Nephron (organoid): Measurements from ENCODE around the gene HTR1B.

ENCODE experiments used
- H3K27ac Mint-ChIP-seq, 3 experiments: 2 replicates each; pipeline ENCODE4 v1.8.0; 2020; ENCODE audit warnings: mixed read lengths in 3 of 3, mild to moderate bottlenecking in 2 of 3, moderate library complexity in 1 of 3
- H3K27me3 Mint-ChIP-seq: 2 replicates; pipeline ENCODE4 v1.8.0; 2021; ENCODE audit warnings: low read depth, mild to moderate bottlenecking, moderate library complexity, mixed read lengths
- H3K36me3 Mint-ChIP-seq: 2 replicates; pipeline ENCODE4 v1.8.0; 2020; ENCODE audit warnings: low read depth, mixed read lengths
- H3K4me1 Mint-ChIP-seq: 2 replicates; pipeline ENCODE4 v1.8.0; 2020; ENCODE audit warnings: mixed read lengths
- H3K4me3 Mint-ChIP-seq, 3 experiments: 2 replicates each; pipeline ENCODE4 v1.8.0; 2020; ENCODE audit warnings: mild to moderate bottlenecking in 3 of 3, mixed read lengths in 3 of 3, moderate library complexity in 2 of 3
- H3K9me3 Mint-ChIP-seq: 2 replicates; pipeline ENCODE4 v1.8.0; 2020; ENCODE audit warnings: mixed read lengths
- TF ChIP-seq, protein P1 (sequence below), 3 experiments: fragments of 200-600 bp; sonication (generic); IDR thresholded peaks; one replicate each; pipeline ENCODE4 v1.5.0; 2021; ENCODE audit warnings: antibody characterized with exemption in 3 of 3; ENCODE audit not compliant: unreplicated experiment in 3 of 3

Gene HTR1B

DNA sequence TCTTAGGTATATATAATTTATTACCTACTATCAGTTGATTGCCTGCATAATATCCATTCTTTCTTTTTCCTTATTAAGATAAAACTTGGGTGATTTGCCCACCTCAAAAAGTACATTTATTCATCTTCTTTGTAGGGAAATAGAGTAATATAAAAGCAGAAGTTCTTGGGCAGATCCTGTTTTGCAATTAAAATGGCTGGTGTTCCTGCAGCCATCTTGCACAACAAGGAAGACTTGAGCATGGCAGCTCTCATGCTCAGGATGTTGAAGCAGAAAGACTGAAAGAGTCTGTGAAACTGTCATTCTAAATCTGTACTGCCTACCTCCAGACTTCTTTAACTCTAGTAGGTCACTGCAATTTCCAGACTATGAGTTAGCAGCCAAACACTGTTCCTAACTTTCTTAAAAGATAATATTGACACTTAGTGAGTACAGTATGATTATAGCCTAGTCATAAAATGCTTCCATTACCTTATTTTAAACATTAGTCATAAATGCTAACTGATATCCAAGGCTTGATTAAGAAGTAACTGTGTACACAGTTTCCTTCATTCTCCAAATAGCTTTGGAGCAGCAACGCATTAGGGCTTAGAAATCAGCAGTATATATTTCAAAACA is 24.6 kb upstream of the HTR1B start:
- TF ChIP-seq, protein P1, sequence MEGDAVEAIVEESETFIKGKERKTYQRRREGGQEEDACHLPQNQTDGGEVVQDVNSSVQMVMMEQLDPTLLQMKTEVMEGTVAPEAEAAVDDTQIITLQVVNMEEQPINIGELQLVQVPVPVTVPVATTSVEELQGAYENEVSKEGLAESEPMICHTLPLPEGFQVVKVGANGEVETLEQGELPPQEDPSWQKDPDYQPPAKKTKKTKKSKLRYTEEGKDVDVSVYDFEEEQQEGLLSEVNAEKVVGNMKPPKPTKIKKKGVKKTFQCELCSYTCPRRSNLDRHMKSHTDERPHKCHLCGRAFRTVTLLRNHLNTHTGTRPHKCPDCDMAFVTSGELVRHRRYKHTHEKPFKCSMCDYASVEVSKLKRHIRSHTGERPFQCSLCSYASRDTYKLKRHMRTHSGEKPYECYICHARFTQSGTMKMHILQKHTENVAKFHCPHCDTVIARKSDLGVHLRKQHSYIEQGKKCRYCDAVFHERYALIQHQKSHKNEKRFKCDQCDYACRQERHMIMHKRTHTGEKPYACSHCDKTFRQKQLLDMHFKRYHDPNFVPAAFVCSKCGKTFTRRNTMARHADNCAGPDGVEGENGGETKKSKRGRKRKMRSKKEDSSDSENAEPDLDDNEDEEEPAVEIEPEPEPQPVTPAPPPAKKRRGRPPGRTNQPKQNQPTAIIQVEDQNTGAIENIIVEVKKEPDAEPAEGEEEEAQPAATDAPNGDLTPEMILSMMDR (IDR thresholded peaks at IDR 0.05; ENCODE audit: unreplicated experiment in 3 of 3) = no peak
- Mint-ChIP-seq H3K4me1 (no peaks in the 10 kb centered on the region), H3K36me3 (no peaks in the 10 kb centered on the region), H3K9me3 (no peaks in the 10 kb centered on the region), H3K27ac (no peak overlapping the region), H3K4me3 (no peak overlapping the region), H3K27me3 (peaks cover 2% of the 10 kb centered on the region)

- Mint-ChIP-seq H3K9me3 (no peaks in the 10 kb centered on the region), H3K36me3 (no peaks in the 10 kb centered on the region), H3K4me3 (no peak overlapping the region), H3K27ac (no peak overlapping the region), H3K27me3 (peaks cover 4% of the 10 kb centered on the region), H3K4me1 (no peaks in the 10 kb centered on the region)
- TF ChIP-seq, protein P1 (IDR thresholded peaks at IDR 0.05; ENCODE audit: unreplicated experiment in 3 of 3) = no peak
Observed at GRCh38 chr6:77482981-77483380, 19.7 kb upstream of the HTR1B start.

- H3K27me3 Mint-ChIP-seq = no peaks in the 10 kb centered on the region
- H3K4me1 Mint-ChIP-seq = no peaks in the 10 kb centered on the region
- TF ChIP-seq, protein P1 (IDR thresholded peaks at IDR 0.05; ENCODE audit: unreplicated experiment in 3 of 3) = no peak
Observed at GRCh38 chr6:77474973-77475372, 11.7 kb upstream of the HTR1B start.

DNA sequence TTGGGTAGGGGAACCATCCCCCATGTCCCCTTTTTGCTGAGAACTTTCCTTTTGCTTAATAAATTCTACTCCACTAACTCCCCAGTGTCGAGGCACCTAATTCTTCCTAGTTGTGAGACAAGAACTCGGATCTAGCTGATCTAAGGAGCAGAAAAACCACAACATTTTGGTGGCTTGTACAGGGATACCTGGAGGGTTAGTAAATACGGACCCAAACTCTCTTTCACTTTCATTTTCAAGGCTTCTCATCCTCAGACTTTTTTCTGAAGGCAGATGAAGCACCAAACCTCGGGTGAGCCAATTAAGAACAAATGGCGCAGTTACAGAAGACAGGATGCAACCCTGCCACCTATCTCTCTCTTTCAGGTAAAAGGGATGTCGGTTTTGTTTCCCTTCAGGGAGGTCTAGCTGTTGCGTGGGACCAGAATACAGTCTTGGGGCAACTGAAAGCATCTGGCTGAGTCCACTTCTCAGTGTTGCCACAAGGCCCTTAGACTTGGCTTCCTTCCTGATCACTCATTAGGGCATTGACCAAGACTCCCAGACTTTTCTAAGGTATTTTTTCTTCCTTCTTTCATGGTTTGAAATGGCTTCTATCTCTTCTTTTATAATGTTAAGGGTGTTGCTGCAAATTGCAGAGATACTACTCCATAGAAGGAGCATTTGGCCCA is 11.1 kb upstream of the HTR1B start:
- TF ChIP-seq, protein P1 (IDR thresholded peaks at IDR 0.05; ENCODE audit: unreplicated experiment in 3 of 3) = no peak
- no peak overlapping the region for H3K4me3 Mint-ChIP-seq
- H3K27me3 Mint-ChIP-seq = no peaks in the 10 kb centered on the region
- no peaks in the 10 kb centered on the region for H3K4me1 Mint-ChIP-seq
- H3K36me3 Mint-ChIP-seq = no peaks in the 10 kb centered on the region
- H3K9me3 Mint-ChIP-seq = no peaks in the 10 kb centered on the region
- no peak overlapping the region for H3K27ac Mint-ChIP-seq

More at GRCh38 chr6:77474973-77475372, 11.7 kb upstream of the HTR1B start:
- Mint-ChIP-seq H3K4me3 (no peak overlapping the region), H3K36me3 (no peaks in the 10 kb centered on the region), H3K27ac (no peak overlapping the region), H3K9me3 (no peaks in the 10 kb centered on the region)

DNA sequence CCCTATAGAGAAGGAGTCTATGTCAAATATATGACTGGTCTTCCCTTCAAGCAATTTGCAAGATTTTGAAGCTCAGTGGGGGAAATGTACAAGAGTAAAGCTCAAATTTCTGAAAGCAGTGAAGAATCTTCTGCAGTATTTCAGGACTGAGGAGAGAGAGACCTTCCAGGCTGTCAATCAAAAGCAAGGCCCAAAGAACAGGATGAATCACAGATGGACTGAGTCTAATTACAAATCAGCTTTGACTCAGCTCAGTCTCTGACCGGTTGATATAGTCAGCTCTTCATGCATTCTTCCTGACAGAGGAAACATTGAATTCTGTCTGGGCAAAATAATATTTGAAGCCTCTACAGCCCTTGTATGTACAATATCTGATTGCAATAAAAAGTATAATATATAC is 7.7 kb upstream of the HTR1B start:
- Mint-ChIP-seq H3K9me3 (no peaks in the 10 kb centered on the region), H3K4me3 (no peak overlapping the region), H3K27ac (no peak overlapping the region), H3K36me3 (no peaks in the 10 kb centered on the region), H3K4me1 (peaks cover 1% of the 10 kb centered on the region), H3K27me3 (peaks cover 12% of the 10 kb centered on the region)
- TF ChIP-seq, protein P1 (IDR thresholded peaks at IDR 0.05; ENCODE audit: unreplicated experiment in 3 of 3) = no peak

- H3K27ac Mint-ChIP-seq = no peak overlapping the region
- no peaks in the 10 kb centered on the region for H3K36me3 Mint-ChIP-seq
- no peaks in the 10 kb centered on the region for H3K9me3 Mint-ChIP-seq
- H3K27me3 Mint-ChIP-seq = peaks cover 33% of the 10 kb centered on the region
- no peak overlapping the region for H3K4me3 Mint-ChIP-seq
- TF ChIP-seq, protein P1 (IDR thresholded peaks at IDR 0.05; ENCODE audit: unreplicated experiment in 3 of 3) = no peak
- H3K4me1 Mint-ChIP-seq = peaks cover 5% of the 10 kb centered on the region
Observed at GRCh38 chr6:77468939-77469338, 5.6 kb upstream of the HTR1B start.
